Measurements from ENCODE around the gene CDK8.
"Not testable (repeated sequence)": the region's sequence is repeated elsewhere in the genome, so short reads cannot be mapped to it uniquely, and the experiment has no call there.

DNA sequence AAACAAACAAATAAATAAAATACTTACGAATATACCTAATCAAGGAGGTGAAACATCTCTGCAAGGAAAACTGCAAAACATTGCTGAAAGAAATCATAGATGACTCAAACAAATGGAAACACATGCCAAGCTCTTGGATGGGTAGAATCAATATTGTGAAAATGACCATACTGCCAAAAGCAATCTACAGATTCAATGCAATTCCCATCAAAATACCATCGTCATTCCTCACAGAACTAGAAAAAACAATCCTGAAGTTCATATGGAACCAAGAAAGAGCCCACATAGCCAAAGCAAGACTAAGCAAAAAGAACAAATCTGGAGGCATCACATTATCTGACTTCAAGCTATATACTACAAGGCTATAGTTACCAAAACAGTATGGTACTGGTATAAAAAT, 32.0 kb downstream of the CDK8 start:
- TF ChIP-seq, protein P1, sequence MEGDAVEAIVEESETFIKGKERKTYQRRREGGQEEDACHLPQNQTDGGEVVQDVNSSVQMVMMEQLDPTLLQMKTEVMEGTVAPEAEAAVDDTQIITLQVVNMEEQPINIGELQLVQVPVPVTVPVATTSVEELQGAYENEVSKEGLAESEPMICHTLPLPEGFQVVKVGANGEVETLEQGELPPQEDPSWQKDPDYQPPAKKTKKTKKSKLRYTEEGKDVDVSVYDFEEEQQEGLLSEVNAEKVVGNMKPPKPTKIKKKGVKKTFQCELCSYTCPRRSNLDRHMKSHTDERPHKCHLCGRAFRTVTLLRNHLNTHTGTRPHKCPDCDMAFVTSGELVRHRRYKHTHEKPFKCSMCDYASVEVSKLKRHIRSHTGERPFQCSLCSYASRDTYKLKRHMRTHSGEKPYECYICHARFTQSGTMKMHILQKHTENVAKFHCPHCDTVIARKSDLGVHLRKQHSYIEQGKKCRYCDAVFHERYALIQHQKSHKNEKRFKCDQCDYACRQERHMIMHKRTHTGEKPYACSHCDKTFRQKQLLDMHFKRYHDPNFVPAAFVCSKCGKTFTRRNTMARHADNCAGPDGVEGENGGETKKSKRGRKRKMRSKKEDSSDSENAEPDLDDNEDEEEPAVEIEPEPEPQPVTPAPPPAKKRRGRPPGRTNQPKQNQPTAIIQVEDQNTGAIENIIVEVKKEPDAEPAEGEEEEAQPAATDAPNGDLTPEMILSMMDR (IDR thresholded peaks at IDR 0.05; ENCODE audit: insufficient read depth, low read length, poor library complexity, severe bottlenecking) = not testable (repeated sequence)
- TF ChIP-seq EZH2phosphoT487 (conservative IDR thresholded peaks at IDR 0.05; ENCODE audit: low read length) = not testable (repeated sequence)
